Lung (tissue), 12 donors: ENCODE results near the gene NGEF. TPM values are rescaled to one million over a fixed set of nuclear protein-coding genes. Genes with fewer than 3 reads are reported as not detected.
A peak's percentile ranks its signal among the peaks of the same experiment; 100 is the strongest.

Experiments used
- ATAC-seq: fragments of 200-7000 bp; cut with Tn5 transposase; one replicate; pipeline ENCODE4 v1.9.1; 2020; ENCODE audit warnings: moderate number of reproducible peaks; ENCODE audit not compliant: insufficient read depth, low FRiP score
- DNase-seq, 3 donors: peaks; one replicate each; pipeline ENCODE4 v3.0.0-alpha.2; 2013 to 2017
- H3K27ac ChIP-seq, 2 donors: one replicate each; pipeline ENCODE4 v1.5.1; 2013; ENCODE audit warnings: mild to moderate bottlenecking in 2 of 2, moderate library complexity in 2 of 2, control low read depth in 1 of 2, inconsistent platforms in 1 of 2, low read depth in 1 of 2, low read length in 1 of 2
- H3K27me3 ChIP-seq, 3 donors: one replicate each; pipeline ENCODE4 v1.5.1; 2013; ENCODE audit warnings: low read length in 2 of 3; ENCODE audit not compliant: control insufficient read depth in 3 of 3, insufficient read depth in 3 of 3
- H3K36me3 ChIP-seq, 4 donors: one replicate each; pipeline ENCODE4 v1.5.1; 2013; ENCODE audit warnings: low read length in 4 of 4, mild to moderate bottlenecking in 1 of 4, moderate library complexity in 1 of 4; ENCODE audit not compliant: control insufficient read depth in 4 of 4, insufficient read depth in 4 of 4
- H3K4me1 ChIP-seq, 5 donors: one replicate each; pipeline ENCODE4 v1.5.1; 2013; ENCODE audit warnings: low read length in 5 of 5, mild to moderate bottlenecking in 2 of 5, moderate library complexity in 1 of 5; ENCODE audit not compliant: control insufficient read depth in 5 of 5, insufficient read depth in 5 of 5
- H3K4me3 ChIP-seq: one replicate; pipeline ENCODE4 v1.5.1; 2013; ENCODE audit warnings: mild to moderate bottlenecking, control low read depth, moderate library complexity
- H3K9ac ChIP-seq, 2 donors: one replicate each; pipeline ENCODE4 v1.5.1; 2013; ENCODE audit warnings: low read length in 2 of 2, control low read depth in 1 of 2; ENCODE audit not compliant: insufficient read depth in 1 of 2
- H3K9me3 ChIP-seq, 4 donors: one replicate each; pipeline ENCODE4 v1.5.1; 2013; ENCODE audit warnings: low read length in 3 of 4, mild to moderate bottlenecking in 1 of 4, moderate library complexity in 1 of 4; ENCODE audit not compliant: control insufficient read depth in 4 of 4, insufficient read depth in 3 of 4
- CTCF ChIP-seq: IDR thresholded peaks from 2 replicates; pipeline ENCODE4 v1.5.1; 2012; ENCODE audit warnings: mild to moderate bottlenecking; ENCODE audit errors: control extremely low read depth, extremely low read depth
- WGBS, 2 donors: extraction: QIAGEN DNeasy Blood & Tissue Kit; methylation state at CpG; one replicate each; pipeline ENCODE4 v1.1.7; 2013; 5-methylcytosine and 5-hydroxymethylcytosine counted together
- polyA plus RNA-seq, 2 donors: library from polyadenylated mRNA; stranded (reverse); fragments of 200-250 nt; gene quantifications; one replicate each; pipeline ENCODE4 v1.2.1, GENCODE V29; 2013
- total RNA-seq, 2 donors: library from RNA; depleted of rRNA in 1 of 2; stranded (reverse); fragments of >200 nt in 1 of 2; gene quantifications; one replicate each; pipeline ENCODE4 v1.2.1, GENCODE V29; 2014 to 2021
- donor health status: control.
- donor health status: control.
- donor health status: Bipolar disorder and iron deficiency.
- donor health status: healthy.
- donor health status: DM: yes; HTN: yes; CAD: no.

Gene NGEF
- total and polyA plus RNA-seq, 4 donors: 0.35 to 2.4 (median 1.5) TPM

- no peak for TF ChIP-seq CTCF
- ATAC-seq: no peak
- Histone ChIP-seq H3K9me3 (no peaks in the 10 kb centered on the region), H3K4me3 (no peak overlapping the region), H3K27me3 (no peaks in the 10 kb centered on the region), H3K9ac (no peak overlapping the region), H3K4me1 (peaks cover 0 to 25% (median 8%) of the 10 kb centered on the region in 5 donors), H3K27ac (peak overlapping the region; percentile 62 to 96), H3K36me3 (no peaks in the 10 kb centered on the region)
- WGBS, 2 donors: 35 to 63% methylated on average over 7 of the region's 7 CpGs
- DNase-seq: no peak
These were observed 46.4 kb upstream of the NGEF start for GRCh38 chr2:233059547-233059796.

DNA sequence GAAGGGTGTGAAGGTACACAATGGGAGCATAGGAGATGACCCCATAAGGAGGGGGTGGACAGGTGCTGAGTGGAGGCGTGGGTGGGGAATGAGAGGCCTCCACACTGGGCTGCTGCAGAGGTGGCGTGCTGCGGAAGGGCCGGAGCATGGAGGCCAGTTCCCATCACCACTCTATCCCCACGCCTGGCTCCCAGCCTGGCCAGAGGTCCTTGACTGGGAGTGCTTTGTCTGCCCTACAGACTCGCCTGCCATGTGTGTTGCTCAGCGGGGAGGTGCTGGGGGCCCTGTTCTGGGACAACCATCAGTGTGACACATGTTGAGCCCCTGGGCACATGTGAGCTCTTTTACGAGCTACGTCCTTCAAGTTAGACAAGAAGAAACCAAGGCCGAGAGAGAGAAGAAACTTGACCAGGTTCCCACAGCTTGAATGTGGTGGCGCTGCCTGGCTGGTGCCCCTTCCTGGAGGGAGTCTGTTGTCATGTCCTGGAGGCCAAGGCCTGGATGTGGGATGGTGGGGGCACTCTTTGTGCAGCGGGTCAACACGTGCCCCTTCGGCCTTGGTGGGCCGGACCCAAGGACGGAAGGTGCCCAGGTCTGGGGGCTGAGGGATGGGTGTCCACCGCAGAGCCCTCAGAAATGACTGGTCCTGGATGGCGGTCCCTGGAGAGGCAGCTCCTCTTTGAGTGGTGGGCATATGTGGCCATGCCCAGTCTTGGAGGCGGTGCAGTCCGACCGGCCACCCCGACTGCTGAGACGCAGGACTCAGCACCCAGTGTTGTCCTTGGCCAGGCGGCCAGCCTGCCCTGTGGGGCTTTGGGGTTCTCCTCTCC, 45.9 kb upstream of the NGEF start:
- Histone ChIP-seq H3K9ac (no peak overlapping the region), H3K9me3 (no peaks in the 10 kb centered on the region), H3K27me3 (no peaks in the 10 kb centered on the region), H3K4me3 (no peak overlapping the region), H3K36me3 (no peaks in the 10 kb centered on the region), H3K4me1 (peaks cover 0 to 23% (median 8%) of the 10 kb centered on the region in 5 donors), H3K27ac (peak overlapping the region in 1 of 2 donors; percentile 96)
- TF ChIP-seq CTCF: no peak
- ATAC-seq (no peak), DNase-seq (no peak)
- 94% methylated on average over 24 of the region's 24 CpGs for WGBS, 2 donors

GRCh38 chr2:233056961-233057605, 44.0 kb upstream of the NGEF start:
- ATAC-seq (no peak), DNase-seq (no peak)
- TF ChIP-seq CTCF: no peak
- 90% methylated on average over 6 of the region's 6 CpGs for WGBS, 2 donors
- Histone ChIP-seq H3K4me3 (no peak overlapping the region), H3K9me3 (no peaks in the 10 kb centered on the region), H3K36me3 (no peaks in the 10 kb centered on the region), H3K4me1 (peaks cover 0 to 16% (median 7%) of the 10 kb centered on the region in 5 donors), H3K9ac (no peak overlapping the region), H3K27ac (no peak overlapping the region), H3K27me3 (no peaks in the 10 kb centered on the region)
